ENCODE results near the gene EBI3. TPM values are rescaled to one million over a fixed set of nuclear protein-coding genes. Genes with fewer than 3 reads are reported as not detected.
A peak's percentile ranks its signal among the peaks of the same experiment; 100 is the strongest.
"Not testable (repeated sequence)": the region's sequence is repeated elsewhere in the genome, so short reads cannot be mapped to it uniquely, and the experiment has no call there.

The EBI3 gene
- total RNA-seq, 1 donor from 2014 or later, result 1.3 TPM

- ATAC-seq, result peak; percentile 64
- peak; percentile 52 for DNase-seq (ENCODE audit: low spot score)
These were observed 4.0 kb downstream of the EBI3 start for GRCh38 chr19:4233282-4233853.

GRCh38 chr19:4234142-4234861 is 5.0 kb downstream of the EBI3 start:
- no peak for ATAC-seq
- DNase-seq (ENCODE audit: low spot score), result no peak

GRCh38 chr19:4234862-4235201 is 5.5 kb downstream of the EBI3 start:
- DNase-seq (ENCODE audit: low spot score) (no peak), ATAC-seq (no peak)

- ATAC-seq; DNase-seq (ENCODE audit: low spot score): not testable (repeated sequence)
These were observed 8.2 kb downstream of the EBI3 start for GRCh38 chr19:4237510-4237909.

- no peak for ATAC-seq
- DNase-seq (ENCODE audit: low spot score), result no peak
These were observed 9.5 kb downstream of the EBI3 start for GRCh38 chr19:4238831-4239230.

GRCh38 chr19:4241824-4242430 is 12.6 kb downstream of the EBI3 start:
- no peak for DNase-seq (ENCODE audit: low spot score)
- ATAC-seq, result no peak

- not testable (repeated sequence) for DNase-seq (ENCODE audit: low spot score); ATAC-seq
These were observed 16.6 kb downstream of the EBI3 start for GRCh38 chr19:4245938-4246337.

- peak; percentile 98 for DNase-seq (ENCODE audit: low spot score)
- ATAC-seq, result peak; percentile 96
These were observed 17.7 kb downstream of the EBI3 start, which contains the start of gene YJU2 for GRCh38 chr19:4246767-4247593. YJU2 (plus strand) TSS chr19:4247080; CDS start chr19:4247147, 67 bp downstream.

GRCh38 chr19:4256563-4256962 is 27.2 kb downstream of the EBI3 start:
- DNase-seq (ENCODE audit: low spot score) (no peak), ATAC-seq (no peak)

GRCh38 chr19:4257025-4257424 is 27.7 kb downstream of the EBI3 start:
- ATAC-seq, result no peak
- DNase-seq (ENCODE audit: low spot score), result no peak

GRCh38 chr19:4258181-4258580 is 28.9 kb downstream of the EBI3 start:
- ATAC-seq, result no peak
- DNase-seq (ENCODE audit: low spot score), result no peak

GRCh38 chr19:4260613-4261191 is 31.4 kb downstream of the EBI3 start:
- ATAC-seq, result no peak
- no peak for DNase-seq (ENCODE audit: low spot score)

- DNase-seq (ENCODE audit: low spot score) (no peak), ATAC-seq (no peak)
These were observed 35.5 kb downstream of the EBI3 start for GRCh38 chr19:4264812-4265211.

GRCh38 chr19:4266253-4267000 is 37.1 kb downstream of the EBI3 start:
- ATAC-seq, result no peak
- DNase-seq (ENCODE audit: low spot score), result no peak

- ATAC-seq (peak; percentile 70), DNase-seq (ENCODE audit: low spot score) (peak; percentile 76)
These were observed 38.0 kb downstream of the EBI3 start for GRCh38 chr19:4267101-4267900.

GRCh38 chr19:4267901-4268815 is 38.8 kb downstream of the EBI3 start:
- ATAC-seq (peak; percentile 82), DNase-seq (ENCODE audit: low spot score) (peak; percentile 96)

- ATAC-seq (peak; percentile 53), DNase-seq (ENCODE audit: low spot score) (no peak)
These were observed 39.6 kb downstream of the EBI3 start for GRCh38 chr19:4268816-4269430.

- ATAC-seq (no peak), DNase-seq (ENCODE audit: low spot score) (no peak)
These were observed 43.6 kb downstream of the EBI3 start for GRCh38 chr19:4272894-4273293.
